HepG2 (cell line): ENCODE results near the gene HDAC5. TPM values are rescaled to one million over a fixed set of nuclear protein-coding genes. Genes with fewer than 3 reads are reported as not detected.

Source experiments
- ASH2L ChIP-seq: fragments of 300-600, 200-600 bp; sonication (generic); IDR thresholded peaks from 2 replicates; pipeline ENCODE4 v1.7.0; 2017; ENCODE audit warnings: low read depth, mild to moderate bottlenecking, moderate library complexity, mixed read lengths, low read length; ENCODE audit not compliant: insufficient read length
- HDAC1 ChIP-seq: sonication (generic); formaldehyde crosslinking; IDR thresholded peaks from 2 replicates; pipeline ENCODE4 v1.5.1; 2020; ENCODE audit warnings: mild to moderate bottlenecking, missing genetic modification reagents
- MAZ ChIP-seq, 2 experiments: sonication (generic) in 1 of 2; formaldehyde crosslinking in 1 of 2; IDR thresholded peaks; 2 replicates each; pipeline versions ENCODE4 v1.5.0 to v1.6.1; 2012 to 2020; ENCODE audit warnings: low read depth in 2 of 2, mild to moderate bottlenecking in 2 of 2, borderline replicate concordance in 1 of 2, improper control_type of control experiment in 1 of 2, low read length in 1 of 2, missing genetic modification reagents in 1 of 2, moderate library complexity in 1 of 2
- RBFOX2 ChIP-seq: fragments of 200-400 bp; formaldehyde crosslinking; IDR thresholded peaks from 2 replicates; pipeline ENCODE4 v1.6.1; 2017; ENCODE audit warnings: low read depth, mild to moderate bottlenecking, low read length
- ZBTB20 ChIP-seq: sonication (generic); formaldehyde crosslinking; IDR thresholded peaks from 2 replicates; pipeline ENCODE4 v1.8.1; 2023; ENCODE audit warnings: missing genetic modification reagents, low read depth, mild to moderate bottlenecking, borderline replicate concordance
- ZFP36L2 ChIP-seq: sonication (generic); formaldehyde crosslinking; IDR thresholded peaks from 2 replicates; pipeline ENCODE4 v1.4.0; 2020; ENCODE audit warnings: missing genetic modification reagents
- ZNF205 ChIP-seq: IDR thresholded peaks from 2 replicates; pipeline ENCODE4 v1.6.1; 2018; ENCODE audit warnings: missing biosample characterization, missing genetic modification reagents
- polyA plus RNA-seq, 8 experiments: library from polyadenylated mRNA; depleted of rRNA in 3 of 8; stranded (reverse) in 7 of 8; unstranded in 1 of 8; fragments of >200 nt; fragmentation: Illumina TruSeq in 4 of 8; extraction: Trizol in 4 of 8; gene quantifications; 2 replicates each; pipeline versions ENCODE4 v1.2.1 to v1.2.3, GENCODE V29; 2011 to 2016; ENCODE audit warnings: low read depth in 4 of 8, missing spikeins in 1 of 8, mixed read lengths in 1 of 8; ENCODE audit not compliant: insufficient read depth in 1 of 8
- total RNA-seq, 5 experiments: library from RNA; depleted of rRNA; stranded (reverse); fragments of >200 nt; fragmentation: Illumina TruSeq; extraction: Trizol; gene quantifications; 2 replicates each; pipeline ENCODE4 v1.2.3, GENCODE V29; 2016; ENCODE audit warnings: low read depth in 1 of 5
- TF ChIP-seq, protein P1 (sequence below): sonication (generic); formaldehyde crosslinking; IDR thresholded peaks from 2 replicates; pipeline ENCODE4 v1.5.0; 2020; ENCODE audit warnings: missing genetic modification reagents, mild to moderate bottlenecking, borderline replicate concordance
- TF ChIP-seq, protein P2 (sequence below): sonication (generic); formaldehyde crosslinking; IDR thresholded peaks from 2 replicates; pipeline ENCODE4 v1.5.0; 2020; ENCODE audit warnings: mild to moderate bottlenecking, missing genetic modification reagents, borderline replicate concordance
- TF ChIP-seq, protein P3 (sequence below): sonication (generic); formaldehyde crosslinking; IDR thresholded peaks from 2 replicates; pipeline ENCODE4; 2020; ENCODE audit warnings: missing genetic modification reagents, mild to moderate bottlenecking, borderline replicate concordance
- TF ChIP-seq, protein P4 (sequence below): sonication (generic); formaldehyde crosslinking; IDR thresholded peaks from 2 replicates; pipeline ENCODE4 v1.4.0; 2020; ENCODE audit warnings: missing genetic modification reagents, borderline replicate concordance
- TF ChIP-seq, protein P5 (sequence below): sonication (generic); formaldehyde crosslinking; IDR thresholded peaks from 2 replicates; pipeline ENCODE4 v1.4.0; 2020; ENCODE audit warnings: mild to moderate bottlenecking, missing genetic modification reagents
- TF ChIP-seq, protein P6 (sequence below): sonication (generic); formaldehyde crosslinking; IDR thresholded peaks from 2 replicates; pipeline ENCODE4 v1.8.1; 2023; ENCODE audit warnings: mild to moderate bottlenecking, inconsistent platforms, moderate library complexity, missing genetic modification reagents, borderline replicate concordance
- TF ChIP-seq, protein P7 (sequence below): IDR thresholded peaks from 2 replicates; pipeline ENCODE4 v1.6.1; 2016; ENCODE audit warnings: low read depth

The HDAC5 gene
- total and polyA plus RNA-seq, 2 of the 13 experiments (the other 11 are each of a cell fraction or from before 2014, with no cell fraction given) = 46.4 to 85.4 TPM

DNA sequence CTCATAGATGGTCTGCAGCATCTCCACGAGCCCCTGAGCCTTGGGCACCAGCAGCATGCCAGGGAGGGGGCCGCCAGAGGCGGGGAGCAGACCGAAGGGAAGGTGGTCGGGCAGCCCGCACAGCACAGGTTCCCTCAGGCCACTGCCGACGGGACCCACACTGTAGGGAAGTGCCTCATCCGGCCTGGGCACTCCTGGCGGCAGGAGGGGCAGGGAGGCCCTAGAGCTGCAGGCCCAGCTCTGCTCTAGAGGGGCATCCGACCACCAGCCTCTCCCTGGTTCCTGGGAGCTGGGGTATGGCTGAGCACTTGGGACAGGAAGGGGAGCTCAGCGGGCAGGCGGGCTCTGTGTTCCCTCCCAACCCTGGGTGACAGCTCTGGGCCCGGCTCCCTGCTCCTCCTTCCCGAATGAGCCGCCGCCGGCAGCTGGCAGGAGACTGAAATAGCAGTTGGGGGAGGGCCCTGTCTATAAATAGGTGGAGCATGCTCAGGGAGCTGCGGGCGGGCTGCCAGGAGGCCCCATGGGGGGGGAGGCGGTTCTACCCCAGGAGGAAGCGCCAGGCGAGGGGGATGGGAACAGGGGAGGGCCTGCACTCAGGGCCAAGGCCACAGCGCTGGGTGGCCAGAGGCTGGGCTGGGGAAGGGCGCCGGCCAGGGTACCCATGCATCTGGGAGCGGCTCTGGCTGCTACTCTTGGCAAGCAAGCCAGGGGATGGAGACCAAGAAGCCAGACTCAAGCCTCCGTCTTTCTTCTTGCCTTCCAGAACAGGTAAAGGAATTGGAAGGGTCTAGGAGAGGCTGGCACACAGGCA lies 12.4 kb downstream of the HDAC5 start (continued):
- TF ChIP-seq, protein P1, sequence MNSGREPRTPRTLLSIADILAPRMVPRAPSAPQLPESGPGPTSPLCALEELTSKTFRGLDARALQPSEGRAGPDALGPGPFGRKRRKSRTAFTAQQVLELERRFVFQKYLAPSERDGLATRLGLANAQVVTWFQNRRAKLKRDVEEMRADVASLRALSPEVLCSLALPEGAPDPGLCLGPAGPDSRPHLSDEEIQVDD (CRISPR knock-in tag) = peak; percentile 74; the same call in 1 of the 2 replicates
- TF ChIP-seq, protein P2, sequence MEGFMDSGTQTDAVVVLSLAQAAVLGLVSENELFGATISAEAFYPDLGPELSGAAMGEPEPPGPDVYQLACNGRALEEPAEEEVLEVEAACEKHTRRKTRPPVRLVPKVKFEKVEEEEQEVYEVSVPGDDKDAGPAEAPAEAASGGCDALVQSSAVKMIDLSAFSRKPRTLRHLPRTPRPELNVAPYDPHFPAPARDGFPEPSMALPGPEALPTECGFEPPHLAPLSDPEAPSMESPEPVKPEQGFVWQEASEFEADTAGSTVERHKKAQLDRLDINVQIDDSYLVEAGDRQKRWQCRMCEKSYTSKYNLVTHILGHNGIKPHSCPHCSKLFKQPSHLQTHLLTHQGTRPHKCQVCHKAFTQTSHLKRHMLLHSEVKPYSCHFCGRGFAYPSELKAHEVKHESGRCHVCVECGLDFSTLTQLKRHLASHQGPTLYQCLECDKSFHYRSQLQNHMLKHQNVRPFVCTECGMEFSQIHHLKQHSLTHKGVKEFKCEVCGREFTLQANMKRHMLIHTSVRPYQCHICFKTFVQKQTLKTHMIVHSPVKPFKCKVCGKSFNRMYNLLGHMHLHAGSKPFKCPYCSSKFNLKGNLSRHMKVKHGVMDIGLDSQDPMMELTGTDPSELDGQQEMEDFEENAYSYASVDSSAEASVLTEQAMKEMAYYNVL (CRISPR knock-in tag) = peak; percentile 95
- peak; percentile 95 for TF ChIP-seq ZBTB20 (CRISPR knock-in tag)
- TF ChIP-seq, protein P3, sequence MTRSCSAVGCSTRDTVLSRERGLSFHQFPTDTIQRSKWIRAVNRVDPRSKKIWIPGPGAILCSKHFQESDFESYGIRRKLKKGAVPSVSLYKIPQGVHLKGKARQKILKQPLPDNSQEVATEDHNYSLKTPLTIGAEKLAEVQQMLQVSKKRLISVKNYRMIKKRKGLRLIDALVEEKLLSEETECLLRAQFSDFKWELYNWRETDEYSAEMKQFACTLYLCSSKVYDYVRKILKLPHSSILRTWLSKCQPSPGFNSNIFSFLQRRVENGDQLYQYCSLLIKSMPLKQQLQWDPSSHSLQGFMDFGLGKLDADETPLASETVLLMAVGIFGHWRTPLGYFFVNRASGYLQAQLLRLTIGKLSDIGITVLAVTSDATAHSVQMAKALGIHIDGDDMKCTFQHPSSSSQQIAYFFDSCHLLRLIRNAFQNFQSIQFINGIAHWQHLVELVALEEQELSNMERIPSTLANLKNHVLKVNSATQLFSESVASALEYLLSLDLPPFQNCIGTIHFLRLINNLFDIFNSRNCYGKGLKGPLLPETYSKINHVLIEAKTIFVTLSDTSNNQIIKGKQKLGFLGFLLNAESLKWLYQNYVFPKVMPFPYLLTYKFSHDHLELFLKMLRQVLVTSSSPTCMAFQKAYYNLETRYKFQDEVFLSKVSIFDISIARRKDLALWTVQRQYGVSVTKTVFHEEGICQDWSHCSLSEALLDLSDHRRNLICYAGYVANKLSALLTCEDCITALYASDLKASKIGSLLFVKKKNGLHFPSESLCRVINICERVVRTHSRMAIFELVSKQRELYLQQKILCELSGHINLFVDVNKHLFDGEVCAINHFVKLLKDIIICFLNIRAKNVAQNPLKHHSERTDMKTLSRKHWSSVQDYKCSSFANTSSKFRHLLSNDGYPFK (CRISPR knock-in tag) = peak; percentile 91; the same call in 1 of the 2 replicates
- TF ChIP-seq, protein P4, sequence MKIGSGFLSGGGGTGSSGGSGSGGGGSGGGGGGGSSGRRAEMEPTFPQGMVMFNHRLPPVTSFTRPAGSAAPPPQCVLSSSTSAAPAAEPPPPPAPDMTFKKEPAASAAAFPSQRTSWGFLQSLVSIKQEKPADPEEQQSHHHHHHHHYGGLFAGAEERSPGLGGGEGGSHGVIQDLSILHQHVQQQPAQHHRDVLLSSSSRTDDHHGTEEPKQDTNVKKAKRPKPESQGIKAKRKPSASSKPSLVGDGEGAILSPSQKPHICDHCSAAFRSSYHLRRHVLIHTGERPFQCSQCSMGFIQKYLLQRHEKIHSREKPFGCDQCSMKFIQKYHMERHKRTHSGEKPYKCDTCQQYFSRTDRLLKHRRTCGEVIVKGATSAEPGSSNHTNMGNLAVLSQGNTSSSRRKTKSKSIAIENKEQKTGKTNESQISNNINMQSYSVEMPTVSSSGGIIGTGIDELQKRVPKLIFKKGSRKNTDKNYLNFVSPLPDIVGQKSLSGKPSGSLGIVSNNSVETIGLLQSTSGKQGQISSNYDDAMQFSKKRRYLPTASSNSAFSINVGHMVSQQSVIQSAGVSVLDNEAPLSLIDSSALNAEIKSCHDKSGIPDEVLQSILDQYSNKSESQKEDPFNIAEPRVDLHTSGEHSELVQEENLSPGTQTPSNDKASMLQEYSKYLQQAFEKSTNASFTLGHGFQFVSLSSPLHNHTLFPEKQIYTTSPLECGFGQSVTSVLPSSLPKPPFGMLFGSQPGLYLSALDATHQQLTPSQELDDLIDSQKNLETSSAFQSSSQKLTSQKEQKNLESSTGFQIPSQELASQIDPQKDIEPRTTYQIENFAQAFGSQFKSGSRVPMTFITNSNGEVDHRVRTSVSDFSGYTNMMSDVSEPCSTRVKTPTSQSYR = peak; percentile 99
- TF ChIP-seq RBFOX2 = peak; percentile 93
- peak; percentile 86 for TF ChIP-seq ZNF205 (CRISPR knock-in tag)
- peak; percentile 88; the same call in 1 of the 2 replicates for TF ChIP-seq ZFP36L2 (CRISPR knock-in tag)
- TF ChIP-seq, protein P5, sequence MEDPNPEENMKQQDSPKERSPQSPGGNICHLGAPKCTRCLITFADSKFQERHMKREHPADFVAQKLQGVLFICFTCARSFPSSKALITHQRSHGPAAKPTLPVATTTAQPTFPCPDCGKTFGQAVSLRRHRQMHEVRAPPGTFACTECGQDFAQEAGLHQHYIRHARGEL (CRISPR knock-in tag) = no peak
- peak; percentile 82 for TF ChIP-seq ASH2L
- peak; percentile 99 for TF ChIP-seq MAZ (IDR thresholded peaks at IDR 0.05; ENCODE audit: borderline replicate concordance, low read depth, low read length)
- peak; percentile 99 for TF ChIP-seq MAZ (CRISPR knock-in tag; IDR thresholded peaks at IDR 0.05; ENCODE audit: low read depth)
- peak; percentile 99 for TF ChIP-seq HDAC1
- TF ChIP-seq, protein P6, sequence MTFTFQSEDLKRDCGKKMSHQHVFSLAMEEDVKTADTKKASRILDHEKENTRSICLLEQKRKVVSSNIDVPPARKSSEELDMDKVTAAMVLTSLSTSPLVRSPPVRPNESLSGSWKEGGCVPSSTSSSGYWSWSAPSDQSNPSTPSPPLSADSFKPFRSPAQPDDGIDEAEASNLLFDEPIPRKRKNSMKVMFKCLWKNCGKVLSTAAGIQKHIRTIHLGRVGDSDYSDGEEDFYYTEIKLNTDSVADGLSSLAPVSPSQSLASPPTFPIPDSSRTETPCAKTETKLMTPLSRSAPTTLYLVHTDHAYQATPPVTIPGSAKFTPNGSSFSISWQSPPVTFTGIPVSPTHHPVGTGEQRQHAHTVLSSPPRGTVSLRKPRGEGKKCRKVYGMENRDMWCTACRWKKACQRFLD (CRISPR knock-in tag) = no peak; the same call in 1 of the 2 replicates
- TF ChIP-seq, protein P7, sequence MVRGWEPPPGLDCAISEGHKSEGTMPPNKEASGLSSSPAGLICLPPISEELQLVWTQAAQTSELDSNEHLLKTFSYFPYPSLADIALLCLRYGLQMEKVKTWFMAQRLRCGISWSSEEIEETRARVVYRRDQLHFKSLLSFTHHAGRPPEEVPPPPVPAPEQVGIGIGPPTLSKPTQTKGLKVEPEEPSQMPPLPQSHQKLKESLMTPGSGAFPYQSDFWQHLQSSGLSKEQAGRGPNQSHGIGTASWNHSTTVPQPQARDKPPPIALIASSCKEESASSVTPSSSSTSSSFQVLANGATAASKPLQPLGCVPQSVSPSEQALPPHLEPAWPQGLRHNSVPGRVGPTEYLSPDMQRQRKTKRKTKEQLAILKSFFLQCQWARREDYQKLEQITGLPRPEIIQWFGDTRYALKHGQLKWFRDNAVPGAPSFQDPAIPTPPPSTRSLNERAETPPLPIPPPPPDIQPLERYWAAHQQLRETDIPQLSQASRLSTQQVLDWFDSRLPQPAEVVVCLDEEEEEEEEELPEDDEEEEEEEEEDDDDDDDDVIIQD = peak; percentile 84
